CD14-positive monocyte (primary cell): ENCODE data around the gene ARMC6. TPM values are rescaled to one million over a fixed set of nuclear protein-coding genes. Genes with fewer than 3 reads are reported as not detected.
A peak's percentile ranks its signal among the peaks of the same experiment; 100 is the strongest.

Experiments used
- DNase-seq, 3 donors: peaks; one replicate each; pipeline ENCODE4 v3.0.0-alpha.2; 2011 to 2022
- H2AFZ ChIP-seq: 2 replicates; pipeline ENCODE4 v1.6.0; 2012; ENCODE audit warnings: mild to moderate bottlenecking, low read depth, low read length, inconsistent platforms; ENCODE audit not compliant: insufficient read depth, poor library complexity, severe bottlenecking
- H3K27ac ChIP-seq, 2 donors: 1 replicate in 1 of 2; 2 replicates in 1 of 2; pipeline ENCODE4 v1.5.1; 2012 to 2013; ENCODE audit warnings: low read length in 2 of 2, control low read depth in 1 of 2, inconsistent platforms in 1 of 2, low read depth in 1 of 2, mild to moderate bottlenecking in 1 of 2
- H3K27me3 ChIP-seq, 2 donors: one replicate each; pipeline versions ENCODE4 v1.6.0 to v1.6.1; 2011 to 2013; ENCODE audit warnings: low read length in 2 of 2; ENCODE audit not compliant: control insufficient read depth in 2 of 2, insufficient read depth in 2 of 2
- H3K36me3 ChIP-seq, 2 donors: replicated peaks in 1 of 2; 1 replicate in 1 of 2; 2 replicates in 1 of 2; pipeline versions ENCODE4 v1.5.1 to v1.6.1; 2012 to 2013; ENCODE audit warnings: low read length in 2 of 2, control low read depth in 1 of 2, inconsistent platforms in 1 of 2, mild to moderate bottlenecking in 1 of 2; ENCODE audit not compliant: insufficient read depth in 2 of 2, control insufficient read depth in 1 of 2
- H3K4me1 ChIP-seq, 2 donors: 1 replicate in 1 of 2; 2 replicates in 1 of 2; pipeline versions ENCODE4 v1.5.1 to v1.6.1; 2012 to 2013; ENCODE audit warnings: low read length in 2 of 2, control low read depth in 1 of 2, inconsistent platforms in 1 of 2, mild to moderate bottlenecking in 1 of 2, moderate library complexity in 1 of 2; ENCODE audit not compliant: insufficient read depth in 2 of 2, control insufficient read depth in 1 of 2
- H3K4me2 ChIP-seq: replicated peaks from 2 replicates; pipeline ENCODE3; 2012; ENCODE audit warnings: low read length, moderate library complexity, mild to moderate bottlenecking; ENCODE audit not compliant: poor library complexity, severe bottlenecking; ENCODE audit errors: extremely low read depth
- H3K4me3 ChIP-seq, 3 experiments: fragments of 200-600 bp in 1 of 3; sonication (generic) in 1 of 3; replicated peaks in 1 of 3; 1 replicate in 2 of 3; 2 replicates in 1 of 3; pipeline ENCODE4 v1.5.1; 2011 to 2013; ENCODE audit warnings: low read length in 3 of 3, mild to moderate bottlenecking in 3 of 3, control low read depth in 2 of 3, low read depth in 2 of 3, inconsistent platforms in 1 of 3, moderate library complexity in 1 of 3
- H3K79me2 ChIP-seq: 2 replicates; pipeline ENCODE4 v1.6.0; 2012; ENCODE audit warnings: mild to moderate bottlenecking, control low read depth, inconsistent platforms, low read length, moderate library complexity; ENCODE audit not compliant: insufficient read depth
- H3K9ac ChIP-seq: 2 replicates; pipeline ENCODE4 v1.6.0; 2017; ENCODE audit warnings: low read length, mild to moderate bottlenecking; ENCODE audit not compliant: insufficient read depth, poor library complexity, severe bottlenecking
- H3K9me3 ChIP-seq, 2 donors: replicated peaks in 1 of 2; 1 replicate in 1 of 2; 2 replicates in 1 of 2; pipeline versions ENCODE4 v1.5.1 to v1.6.1; 2012 to 2013; ENCODE audit warnings: low read length in 2 of 2, control low read depth in 1 of 2; ENCODE audit not compliant: control insufficient read depth in 1 of 2, insufficient read depth in 1 of 2
- H4K20me1 ChIP-seq: 2 replicates; pipeline ENCODE4 v1.6.0; 2012; ENCODE audit warnings: mild to moderate bottlenecking, low read length, control low read depth, moderate library complexity; ENCODE audit not compliant: insufficient read depth
- H3K27ac Mint-ChIP-seq, 7 donors: one replicate each; pipeline ENCODE4 v1.8.0; 2020; ENCODE audit warnings: mild to moderate bottlenecking in 7 of 7, mixed read lengths in 7 of 7, moderate library complexity in 6 of 7, inconsistent platforms in 2 of 7
- H3K27me3 Mint-ChIP-seq, 3 donors: one replicate each; pipeline ENCODE4 v1.8.0; 2021 to 2022; ENCODE audit warnings: low read depth in 3 of 3, mild to moderate bottlenecking in 3 of 3, mixed read lengths in 3 of 3, moderate library complexity in 3 of 3, inconsistent platforms in 1 of 3
- H3K36me3 Mint-ChIP-seq, 2 donors: one replicate each; pipeline ENCODE4 v1.8.0; 2020; ENCODE audit warnings: mixed read lengths in 2 of 2, inconsistent platforms in 1 of 2, mild to moderate bottlenecking in 1 of 2
- H3K4me1 Mint-ChIP-seq: one replicate; pipeline ENCODE4 v1.8.0; 2020; ENCODE audit warnings: mild to moderate bottlenecking, mixed read lengths
- H3K4me3 Mint-ChIP-seq, 2 donors: one replicate each; pipeline ENCODE4 v1.8.0; 2020; ENCODE audit warnings: mild to moderate bottlenecking in 2 of 2, mixed read lengths in 2 of 2, moderate library complexity in 1 of 2
- H3K9me3 Mint-ChIP-seq, 7 donors: one replicate each; pipeline ENCODE4 v1.8.0; 2020 to 2022; ENCODE audit warnings: mixed read lengths in 7 of 7, mild to moderate bottlenecking in 6 of 7, moderate library complexity in 6 of 7, inconsistent platforms in 2 of 7
- CTCF ChIP-seq: fragments of 200-600 bp; IDR thresholded peaks from one replicate; pipeline ENCODE4 v1.8.0; 2022; ENCODE audit warnings: antibody characterized with exemption, mild to moderate bottlenecking
- WGBS: methylation state at CpG from one replicate; pipeline ENCODE4 v1.1.5; 2013; ENCODE audit warnings: missing lambda C conversion rate; ENCODE audit not compliant: insufficient coverage; 5-methylcytosine and 5-hydroxymethylcytosine counted together
- intact Hi-C, 2 donors: fragments of 100-400 bp; cut with micrococcal nuclease; formaldehyde crosslinking; loops; one replicate each; pipeline versions ENCODE4 v1.15.0 to v1.15.1; 2023
- polyA plus RNA-seq, 3 donors: library from polyadenylated mRNA; depleted of rRNA in 1 of 3; unstranded in 2 of 3; stranded (reverse) in 1 of 3; fragments of 300-500 nt in 2 of 3; fragments of >200 nt in 1 of 3; fragmentation: Illumina TruSeq in 2 of 3; gene quantifications; 1 replicate in 2 of 3; 2 replicates in 1 of 3; pipeline ENCODE4 v1.2.3, GENCODE V29; 2012 to 2021

The ARMC6 gene
- polyA plus RNA-seq, 3 donors = 22.3 to 29.6 (median 26.1) TPM

- 91% methylated on average over 10 of the region's 18 CpGs for WGBS
- peaks cover 0 to 4% (median 0%) of the 10 kb centered on the region in 3 donors for H3K27me3 Mint-ChIP-seq
- Histone ChIP-seq H3K36me3 (peaks cover 84 to 98% of the 10 kb centered on the region in 2 donors), H3K79me2 (no peaks in the 10 kb centered on the region), H3K9me3 (no peaks in the 10 kb centered on the region), H3K4me2 (no peak overlapping the region), H3K27ac (no peak overlapping the region), H3K4me1 (no peaks in the 10 kb centered on the region), H3K9ac (no peak overlapping the region), H4K20me1 (no peaks in the 10 kb centered on the region), H3K4me3 (no peak overlapping the region), H2AFZ (no peak overlapping the region), H3K27me3 (no peaks in the 10 kb centered on the region)
- peaks cover 3% of the 10 kb centered on the region for H3K4me1 Mint-ChIP-seq
- H3K36me3 Mint-ChIP-seq = peaks cover 82 to 99% of the 10 kb centered on the region in 2 donors
- DNase-seq = no peak
- TF ChIP-seq CTCF = no peak
- H3K27ac Mint-ChIP-seq = peak overlapping the region in 1 of 7 donors; percentile 12
- H3K9me3 Mint-ChIP-seq = no peaks in the 10 kb centered on the region
- intact Hi-C loops = no loop called here
- H3K4me3 Mint-ChIP-seq = no peak overlapping the region
These were observed 29.3 kb upstream of the ARMC6 start for GRCh38 chr19:19004144-19004543.

GRCh38 chr19:19006213-19006612, 27.2 kb upstream of the ARMC6 start:
- peak overlapping the region in 2 of 7 donors; percentile 32 to 42 for H3K27ac Mint-ChIP-seq
- Histone ChIP-seq H3K36me3 (peaks cover 87 to 99% of the 10 kb centered on the region in 2 donors), H3K4me2 (no peak overlapping the region), H4K20me1 (no peaks in the 10 kb centered on the region), H3K27me3 (no peaks in the 10 kb centered on the region), H3K9ac (no peak overlapping the region), H3K4me3 (no peak overlapping the region), H3K4me1 (no peaks in the 10 kb centered on the region), H2AFZ (no peak overlapping the region), H3K27ac (no peak overlapping the region), H3K9me3 (no peaks in the 10 kb centered on the region), H3K79me2 (no peaks in the 10 kb centered on the region)
- no peaks in the 10 kb centered on the region for H3K4me1 Mint-ChIP-seq
- H3K4me3 Mint-ChIP-seq = no peak overlapping the region
- no peaks in the 10 kb centered on the region for H3K9me3 Mint-ChIP-seq
- DNase-seq = no peak
- H3K36me3 Mint-ChIP-seq = peaks cover 86 to 99% of the 10 kb centered on the region in 2 donors
- H3K27me3 Mint-ChIP-seq = peaks cover 0 to 4% (median 0%) of the 10 kb centered on the region in 3 donors
- TF ChIP-seq CTCF = no peak
- intact Hi-C loops = no loop called here
- no CpG with 5 or more reads among the region's 3 CpGs for WGBS
